ENCODE measurements around the gene IGFBP7. TPM values are rescaled to one million over a fixed set of nuclear protein-coding genes. Genes with fewer than 3 reads are reported as not detected.

IGFBP7 gene
- total and polyA plus RNA-seq, 10 of the 15 experiments (the other 5 are each of a cell fraction or from before 2014, with no cell fraction given) = 0.69 to 1.9 (median 1.4) TPM; not detected in 5

GRCh38 chr4:57090079-57090478 is 20.1 kb downstream of the IGFBP7 start (continued):
- TF ChIP-seq, protein P1, sequence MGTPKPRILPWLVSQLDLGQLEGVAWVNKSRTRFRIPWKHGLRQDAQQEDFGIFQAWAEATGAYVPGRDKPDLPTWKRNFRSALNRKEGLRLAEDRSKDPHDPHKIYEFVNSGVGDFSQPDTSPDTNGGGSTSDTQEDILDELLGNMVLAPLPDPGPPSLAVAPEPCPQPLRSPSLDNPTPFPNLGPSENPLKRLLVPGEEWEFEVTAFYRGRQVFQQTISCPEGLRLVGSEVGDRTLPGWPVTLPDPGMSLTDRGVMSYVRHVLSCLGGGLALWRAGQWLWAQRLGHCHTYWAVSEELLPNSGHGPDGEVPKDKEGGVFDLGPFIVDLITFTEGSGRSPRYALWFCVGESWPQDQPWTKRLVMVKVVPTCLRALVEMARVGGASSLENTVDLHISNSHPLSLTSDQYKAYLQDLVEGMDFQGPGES (IDR thresholded peaks at IDR 0.05) = no peak
- TF ChIP-seq SRF (IDR thresholded peaks at IDR 0.05; ENCODE audit: low read depth in 2 of 2, low read length in 2 of 2) = no peak

- Histone ChIP-seq H3K4me3 (no peak overlapping the region), H3K4me2 (ENCODE audit: control insufficient read depth, insufficient read depth) (no peak overlapping the region), H3K9ac (ENCODE audit: control insufficient read depth, insufficient read depth, low read length) (no peak overlapping the region), H3K9me3 (replicated peaks; ENCODE audit: control insufficient read depth, insufficient read depth, low read length) (no peaks in the 10 kb centered on the region), H2AFZ (ENCODE audit: control insufficient read depth, low read depth, low read length) (no peak overlapping the region), H3K36me3 (ENCODE audit: control insufficient read depth in 2 of 2, insufficient read depth in 2 of 2, low read length in 1 of 2) (no peaks in the 10 kb centered on the region), H3K79me2 (ENCODE audit: control insufficient read depth, insufficient read depth, low read length) (no peaks in the 10 kb centered on the region), H4K20me1 (ENCODE audit: control insufficient read depth, insufficient read depth) (no peaks in the 10 kb centered on the region), H3K27ac (ENCODE audit: control insufficient read depth, insufficient read depth) (no peak overlapping the region), H3K27me3 (replicated peaks in 1 of 2; ENCODE audit: control insufficient read depth in 2 of 2, insufficient read depth in 2 of 2, low read length in 1 of 2) (no peaks in the 10 kb centered on the region; a peak in 1 of 4 replicates), H3K4me1 (ENCODE audit: control insufficient read depth, insufficient read depth, low read length) (no peaks in the 10 kb centered on the region)
- ATAC-seq (no peak), DNase-seq (ENCODE audit: low read depth, low spot score) (no peak), FAIRE-seq (no peak)
- ChIA-PET SMC1A (ENCODE audit: uncharacterized antibody, unreplicated experiment) (interaction anchor here (1.0 kb wide), 1 partner anchor 14 kb away, joined by 3 read pairs; no protein-coding TSS in a partner anchor), POLR2A (no interaction called here), CTCF (no interaction called here), RAD21 (ENCODE audit: unreplicated experiment) (no interaction called here)
- BruUV-seq (replicated peaks) = no TSS peak
- in situ Hi-C loops (cut with MboI) (no loop called here), intact Hi-C loops (cut with micrococcal nuclease; ENCODE audit: unreplicated experiment) (no loop called here)
- WGBS (ENCODE audit: insufficient coverage, insufficient replicate concordance, low lambda C conversion rate, missing lambda C conversion rate) = 92% methylated on average over 2 of the region's 2 CpGs
- no peak for TF ChIP-seq ZSCAN29 (IDR thresholded peaks at IDR 0.05)
- TF ChIP-seq, protein P2, sequence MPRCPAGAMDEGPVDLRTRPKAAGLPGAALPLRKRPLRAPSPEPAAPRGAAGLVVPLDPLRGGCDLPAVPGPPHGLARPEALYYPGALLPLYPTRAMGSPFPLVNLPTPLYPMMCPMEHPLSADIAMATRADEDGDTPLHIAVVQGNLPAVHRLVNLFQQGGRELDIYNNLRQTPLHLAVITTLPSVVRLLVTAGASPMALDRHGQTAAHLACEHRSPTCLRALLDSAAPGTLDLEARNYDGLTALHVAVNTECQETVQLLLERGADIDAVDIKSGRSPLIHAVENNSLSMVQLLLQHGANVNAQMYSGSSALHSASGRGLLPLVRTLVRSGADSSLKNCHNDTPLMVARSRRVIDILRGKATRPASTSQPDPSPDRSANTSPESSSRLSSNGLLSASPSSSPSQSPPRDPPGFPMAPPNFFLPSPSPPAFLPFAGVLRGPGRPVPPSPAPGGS (IDR thresholded peaks at IDR 0.05; ENCODE audit: borderline replicate concordance, insufficient read depth, low read depth, low read length, poor library complexity, severe bottlenecking) = no peak
- no peak for TF ChIP-seq SMAD5 (IDR thresholded peaks at IDR 0.05; ENCODE audit: low read depth)
- no peak for TF ChIP-seq MTA2 (IDR thresholded peaks at IDR 0.05; ENCODE audit: low read depth)
- TF ChIP-seq GATAD2B (conservative IDR thresholded peaks at IDR 0.05; ENCODE audit: low read depth) = no peak
- no peak for TF ChIP-seq TCF12 (IDR thresholded peaks at IDR 0.05; ENCODE audit: low read depth, low read length)
- no peak for TF ChIP-seq SMAD1 (IDR thresholded peaks at IDR 0.05; ENCODE audit: low read depth, partially characterized antibody)
- no peak for TF ChIP-seq PBX3 (IDR thresholded peaks at IDR 0.05; ENCODE audit: insufficient replicate concordance, low read depth, low read length)
- TF ChIP-seq BRCA1 (IDR thresholded peaks at IDR 0.05; ENCODE audit: low read depth, low read length) = no peak
- no peak for TF ChIP-seq ZBED1 (IDR thresholded peaks at IDR 0.05; ENCODE audit: borderline replicate concordance)
- TF ChIP-seq SRF (IDR thresholded peaks at IDR 0.05; ENCODE audit: low read depth in 2 of 2, low read length in 2 of 2) = no peak
- no peak for TF ChIP-seq RFX5 (IDR thresholded peaks at IDR 0.05; ENCODE audit: low read depth, low read length)
- TF ChIP-seq MYC (IDR thresholded peaks at IDR 0.05; ENCODE audit: insufficient read depth, insufficient read length, insufficient replicate concordance, low read length, severe bottlenecking) = no peak
- TF ChIP-seq BCLAF1 (IDR thresholded peaks at IDR 0.05) = no peak
- TF ChIP-seq POLR2AphosphoS5 (IDR thresholded peaks at IDR 0.05; ENCODE audit: low read length) = no peak
- TF ChIP-seq WRNIP1 (IDR thresholded peaks at IDR 0.05; ENCODE audit: borderline replicate concordance, low read depth, low read length) = no peak
Observed at GRCh38 chr4:57089549-57089948, 20.6 kb downstream of the IGFBP7 start.

All from GM12878 (cell line).